Hindlimb muscle (tissue), 1 donor: ENCODE results near the gene HINT3. TPM values are rescaled to one million over a fixed set of nuclear protein-coding genes. Genes with fewer than 3 reads are reported as not detected.
"Not testable (repeated sequence)": the region's sequence is repeated elsewhere in the genome, so short reads cannot be mapped to it uniquely, and the experiment has no call there.

Source experiments
- DNase-seq: peaks from one replicate; pipeline ENCODE4 v3.0.0-alpha.2; 2013
- polyA plus RNA-seq: library from polyadenylated mRNA; unstranded; fragments of 120-200 nt; gene quantifications from one replicate; pipeline ENCODE4 v1.2.1, GENCODE V29; 2013; ENCODE audit not compliant: insufficient read length

Gene HINT3
- polyA plus RNA-seq: 28.3 TPM

DNA sequence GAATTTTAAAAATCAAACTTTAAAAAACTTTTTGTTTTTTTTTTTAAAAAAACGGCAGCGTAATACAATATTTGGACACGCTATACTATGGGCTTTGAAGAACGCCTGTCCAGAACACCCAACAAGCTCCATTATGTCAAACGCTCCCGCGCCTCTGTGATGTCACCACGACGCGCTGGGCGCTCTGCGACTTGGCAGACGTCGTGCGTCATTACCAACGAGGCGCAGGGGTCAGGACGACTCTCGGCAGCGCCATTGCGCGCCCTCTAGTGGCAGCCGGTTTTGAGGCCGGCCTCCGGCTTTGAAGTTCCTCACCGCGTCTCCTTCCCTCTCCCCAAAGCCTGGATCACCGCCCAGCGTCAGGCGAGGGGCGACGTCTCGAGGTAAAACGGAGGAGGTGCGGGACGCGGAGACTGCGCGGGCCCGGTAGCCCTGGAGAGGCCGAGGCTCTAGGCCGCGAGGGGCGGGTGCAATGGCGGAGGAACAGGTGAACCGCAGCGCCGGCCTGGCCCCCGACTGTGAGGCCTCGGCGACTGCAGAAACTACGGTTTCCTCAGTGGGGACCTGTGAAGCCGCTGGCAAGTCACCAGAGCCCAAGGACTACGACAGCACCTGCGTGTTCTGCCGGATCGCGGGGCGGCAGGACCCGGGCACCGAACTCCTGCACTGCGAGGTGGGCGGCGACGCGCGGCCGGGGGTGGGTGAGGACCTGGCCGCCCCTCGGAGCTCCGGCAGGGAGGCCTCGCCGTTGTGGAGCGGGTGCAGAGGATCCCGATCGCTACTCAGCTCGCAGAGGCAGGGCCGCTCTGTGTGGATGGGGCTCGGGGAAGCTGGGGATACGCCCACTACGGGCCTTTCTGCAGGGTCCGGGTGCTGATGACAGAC, at the start of gene HINT3:
Gene HINT3, plus strand, starts transcription at position 265 of the 885 bp plus-strand sequence. Its CDS starts 208 bp downstream, at position 473.
- DNase-seq: peak; percentile 99

DNA sequence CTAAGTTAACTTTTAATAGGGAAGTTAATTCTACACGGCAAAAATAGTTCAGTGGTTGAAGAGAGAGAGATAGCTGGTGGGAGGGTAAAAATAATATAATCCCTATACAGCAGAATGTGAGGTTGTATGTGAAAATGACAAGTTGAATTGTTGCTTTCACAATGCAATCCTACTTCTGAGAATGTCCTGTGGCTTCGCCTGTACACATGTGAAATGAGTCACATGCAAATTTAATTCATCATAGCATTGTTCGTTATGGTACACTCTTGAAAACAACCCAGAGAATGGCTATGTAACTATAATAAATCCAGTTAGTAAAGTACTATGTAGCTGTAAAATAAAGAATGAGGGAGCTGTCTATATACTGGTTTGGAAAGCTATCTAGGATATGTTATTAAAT, 46.0 kb upstream of the HINT3 start:
- no peak for DNase-seq

DNA sequence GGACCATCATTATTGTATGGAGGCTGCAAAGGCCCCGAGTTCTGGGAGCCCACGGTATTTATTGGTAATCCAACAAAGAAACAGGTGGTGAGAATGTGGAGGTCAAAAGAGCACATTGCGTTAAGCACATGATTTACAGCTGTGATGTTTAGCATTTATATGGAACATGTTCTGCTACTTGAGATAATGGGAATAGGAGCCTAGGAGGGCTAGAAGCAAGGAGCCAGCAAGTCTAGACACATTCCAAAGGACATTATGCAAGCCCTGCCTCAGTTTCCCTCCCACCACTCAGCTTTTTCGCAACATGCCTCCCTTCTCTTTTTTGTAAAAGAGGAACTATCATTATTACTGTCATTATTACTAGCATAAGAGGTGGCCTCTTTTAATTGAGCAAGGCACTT, 45.5 kb upstream of the HINT3 start:
- DNase-seq: not testable (repeated sequence)

DNA sequence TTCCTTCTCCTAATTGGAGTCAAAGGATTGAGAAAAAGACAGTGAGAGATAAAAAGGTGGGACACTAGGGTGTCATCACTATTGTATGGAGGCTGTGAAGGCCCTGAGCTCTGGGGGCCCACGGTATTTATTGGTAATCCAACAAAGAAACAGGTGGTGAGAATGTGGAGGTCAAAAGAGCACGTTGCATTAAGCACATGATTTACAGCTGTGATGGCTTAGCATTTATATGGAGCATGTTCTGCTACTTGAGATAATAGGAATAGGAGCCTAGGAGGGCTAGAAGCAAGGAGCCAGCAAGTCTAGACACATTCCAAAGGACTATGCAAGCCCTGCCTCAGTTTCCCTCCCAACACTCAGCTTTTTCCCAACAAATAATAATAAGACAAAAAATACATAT, 44.1 kb upstream of the HINT3 start:
- not testable (repeated sequence) for DNase-seq

DNA sequence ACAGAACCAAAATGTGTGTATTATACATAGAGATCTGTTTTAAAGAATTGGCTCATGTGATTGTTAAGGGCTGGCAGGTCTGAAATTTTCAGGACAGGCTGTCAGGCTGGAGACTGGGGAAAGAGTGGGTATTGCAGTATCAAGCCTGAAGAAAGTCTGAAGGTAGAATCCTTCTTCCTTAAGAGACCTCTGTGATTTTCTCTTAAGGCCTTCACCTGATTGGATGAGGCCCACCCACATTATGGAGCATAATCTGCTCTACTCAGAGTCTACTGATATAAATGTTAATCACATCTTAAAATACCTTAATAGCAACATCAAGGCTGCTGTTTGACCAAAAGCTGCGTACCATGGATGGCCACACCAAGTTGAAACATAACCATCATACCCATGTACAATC, 43.4 kb upstream of the HINT3 start:
- no peak for DNase-seq

DNA sequence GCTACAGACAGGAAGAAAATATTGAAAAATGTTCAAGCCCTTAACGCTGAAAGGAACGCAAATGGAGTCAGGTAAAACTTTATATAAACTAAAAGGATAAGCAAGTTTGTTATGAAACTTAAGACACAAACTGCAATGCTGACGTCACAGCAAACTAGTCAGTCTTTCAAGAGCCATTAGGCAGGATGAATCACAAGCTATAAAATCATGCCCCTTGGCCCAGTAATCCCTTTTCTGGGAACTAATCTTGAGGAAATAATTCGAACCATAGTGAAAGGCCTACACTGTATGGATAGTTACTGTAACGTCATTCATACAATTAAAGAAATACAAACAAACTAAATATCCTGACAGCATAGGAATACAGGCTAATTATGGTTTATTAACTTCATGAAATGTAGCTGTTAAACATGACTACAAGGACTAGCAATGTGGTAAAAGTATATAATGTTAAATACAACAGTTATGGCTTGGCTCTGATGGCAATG, 42.7 kb upstream of the HINT3 start:
- no peak for DNase-seq

DNA sequence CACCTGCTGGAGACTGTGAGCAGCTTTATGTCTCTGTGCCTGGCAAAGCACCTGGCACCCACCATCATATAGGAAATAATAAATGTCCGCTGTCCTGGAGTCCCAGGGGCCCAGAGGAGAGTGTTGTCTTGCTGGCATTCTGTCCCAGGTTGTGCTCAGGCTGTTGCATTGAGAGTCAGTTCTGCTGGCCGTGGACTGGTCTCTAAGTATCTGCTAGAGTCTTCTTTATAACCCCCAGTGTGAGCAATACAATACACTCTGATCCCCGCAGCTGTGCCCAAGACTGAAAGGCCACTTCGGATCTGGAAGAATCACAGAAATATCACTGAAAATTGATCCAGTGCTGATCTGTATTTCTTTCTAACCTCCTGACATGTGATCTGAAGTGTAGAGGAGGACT, 38.3 kb upstream of the HINT3 start:
- no peak for DNase-seq

DNA sequence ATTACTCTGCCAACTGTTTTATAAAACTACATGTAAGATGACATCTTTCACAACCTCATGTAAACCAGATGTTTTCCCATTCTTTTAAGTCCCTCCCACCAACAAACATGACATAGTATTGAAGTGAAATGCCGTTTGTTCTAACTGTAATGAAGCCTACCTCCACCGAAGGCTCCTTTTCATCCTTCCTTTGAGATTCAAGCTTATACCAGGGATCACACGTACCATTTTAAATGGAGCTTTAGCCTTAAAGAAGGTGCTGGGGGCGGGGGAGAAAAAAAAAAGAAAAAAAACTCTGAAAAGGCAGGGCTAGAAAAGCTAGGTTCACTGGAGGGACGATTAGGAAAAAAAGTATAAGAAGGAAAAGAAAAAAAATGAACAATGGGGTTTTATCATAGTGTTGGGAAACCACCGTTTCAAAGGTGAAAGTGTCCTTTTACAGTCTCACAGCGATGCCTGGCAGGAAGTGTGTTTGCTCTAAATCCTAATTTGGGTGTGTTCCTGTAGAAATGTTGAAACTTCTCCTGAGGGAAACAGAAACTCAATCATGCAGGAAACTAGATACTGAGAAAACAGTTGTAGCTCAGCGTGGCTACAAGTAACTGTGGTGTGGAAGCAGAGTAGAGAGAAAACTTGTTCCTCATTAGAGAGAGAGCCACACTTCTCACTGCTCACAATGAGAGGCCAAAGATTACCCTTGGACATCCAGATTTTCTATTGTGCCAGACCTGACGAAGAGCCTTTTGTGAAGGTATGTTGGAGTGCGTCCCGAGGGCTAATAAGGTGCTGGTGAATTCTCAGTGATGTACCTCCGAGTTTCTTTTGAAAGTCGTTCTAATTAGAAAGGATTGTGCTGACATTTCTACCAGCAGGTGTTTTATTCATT, 37.6 kb upstream of the HINT3 start:
- peak; percentile 62 for DNase-seq

DNA sequence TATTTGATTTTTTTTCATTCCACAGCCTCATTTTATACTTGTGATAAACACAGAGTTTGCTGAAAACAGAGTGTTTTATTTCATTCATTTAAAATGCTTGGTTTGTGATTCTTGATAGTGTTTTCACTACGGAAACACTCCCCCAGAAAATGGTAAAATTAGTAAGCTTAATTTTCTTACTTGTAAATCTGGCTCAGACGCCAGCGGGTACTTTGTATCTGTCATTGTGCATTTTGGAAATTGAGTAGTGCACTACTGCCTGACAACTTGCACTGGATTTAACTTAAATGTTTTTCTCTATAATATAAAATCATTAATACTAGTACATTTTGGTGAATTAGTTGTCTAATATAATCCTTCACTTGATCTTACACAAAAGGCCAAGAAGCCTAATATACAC, 37.0 kb upstream of the HINT3 start:
- no peak for DNase-seq

DNA sequence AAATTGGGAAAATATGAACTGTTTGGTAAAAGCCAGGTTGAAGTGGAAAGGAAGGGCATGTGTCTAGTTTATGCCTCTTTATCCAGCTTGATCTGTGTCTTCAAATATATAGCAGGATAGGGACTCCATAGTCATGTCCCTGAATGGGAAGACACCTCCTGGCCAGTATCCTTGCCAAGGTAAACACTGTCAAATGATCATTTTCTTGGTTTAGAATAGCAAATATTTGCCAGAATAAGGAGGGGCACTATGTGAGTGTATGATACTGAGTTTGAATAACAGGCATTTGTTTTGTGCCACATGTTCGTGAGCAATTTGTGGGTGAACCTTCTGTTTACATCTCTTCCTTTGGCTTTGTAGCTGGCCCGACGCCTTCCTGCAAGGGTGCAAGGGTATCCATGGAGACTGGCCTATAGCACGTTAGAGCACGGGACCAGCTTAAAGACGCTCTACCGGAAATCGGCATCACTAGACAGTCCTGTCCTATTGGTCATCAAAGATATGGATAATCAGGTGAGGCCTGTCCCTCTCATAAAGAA, 34.2 kb upstream of the HINT3 start:
- DNase-seq: no peak

DNA sequence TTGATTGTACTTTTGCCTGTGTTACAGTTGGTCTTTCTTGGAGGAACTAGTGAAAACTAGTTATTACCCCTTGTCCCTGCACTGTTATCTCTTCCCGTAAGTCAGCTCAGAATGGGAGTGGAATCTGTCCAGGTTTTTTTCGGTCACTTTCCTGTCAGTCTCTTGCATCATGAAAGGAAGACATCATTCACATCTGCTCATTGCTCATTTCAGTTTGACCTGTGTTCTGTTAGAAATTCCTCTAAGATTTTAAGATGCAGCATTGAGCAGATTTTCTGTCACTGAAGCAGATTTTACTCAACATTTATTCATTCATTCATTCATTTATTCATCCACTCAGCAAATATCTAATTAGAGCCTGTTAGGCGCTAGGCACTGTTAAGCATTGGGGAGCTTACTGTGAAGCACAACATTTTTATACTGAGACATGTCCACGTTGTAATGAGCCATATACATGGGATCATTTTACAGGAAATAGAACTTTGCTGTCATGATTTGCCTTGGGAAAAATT, 33.1 kb upstream of the HINT3 start:
- no peak for DNase-seq

DNA sequence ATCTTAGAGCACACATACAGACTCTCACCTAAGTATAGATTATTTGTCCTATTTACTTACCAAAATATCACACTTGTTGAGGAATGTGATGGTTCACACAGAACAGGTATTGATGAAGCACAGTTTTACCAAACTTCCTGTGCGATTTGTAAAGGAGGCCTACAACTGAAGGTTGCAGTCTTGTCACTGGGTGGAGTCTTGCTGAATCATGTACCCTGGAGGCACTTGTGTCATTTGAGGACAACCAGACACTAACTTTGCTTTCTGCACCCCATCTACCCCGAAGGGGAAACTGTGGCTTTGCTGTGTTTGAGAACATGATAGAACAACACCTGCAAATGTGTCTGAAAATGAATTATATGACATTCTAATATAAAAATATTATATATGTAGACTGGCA, 32.4 kb upstream of the HINT3 start:
- no peak for DNase-seq

DNA sequence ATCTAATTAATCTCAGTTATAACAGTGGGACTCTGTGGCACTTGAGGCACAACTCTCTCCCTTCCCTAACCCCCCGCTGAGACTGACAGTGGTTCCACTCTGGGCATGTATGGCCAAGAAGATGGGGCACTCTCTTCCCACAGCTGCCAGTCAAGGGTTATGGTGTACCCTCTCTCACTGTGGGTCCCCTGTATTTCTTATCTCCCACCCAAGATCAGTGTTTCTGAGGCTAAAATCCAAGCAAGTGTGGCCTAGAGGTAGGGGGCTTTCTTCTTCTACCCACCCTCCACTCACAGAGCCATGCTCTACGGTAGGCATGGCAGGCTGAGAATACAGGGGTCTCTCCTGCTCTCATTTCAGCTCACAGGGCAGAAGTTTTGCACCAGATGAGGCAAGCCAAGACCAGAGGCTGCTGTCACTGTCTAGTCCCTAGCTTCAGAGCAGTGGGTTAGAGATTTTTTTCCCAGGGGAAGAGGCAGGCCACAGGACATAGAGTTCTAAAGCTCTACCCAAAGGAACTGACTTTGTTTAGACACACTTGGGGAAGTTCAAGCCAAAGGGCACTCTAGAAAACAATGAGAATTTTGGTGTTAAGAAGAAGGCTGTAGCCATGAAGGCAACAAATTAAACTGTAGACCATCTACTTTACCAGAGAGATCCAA, 31.7 kb upstream of the HINT3 start:
- no peak for DNase-seq

DNA sequence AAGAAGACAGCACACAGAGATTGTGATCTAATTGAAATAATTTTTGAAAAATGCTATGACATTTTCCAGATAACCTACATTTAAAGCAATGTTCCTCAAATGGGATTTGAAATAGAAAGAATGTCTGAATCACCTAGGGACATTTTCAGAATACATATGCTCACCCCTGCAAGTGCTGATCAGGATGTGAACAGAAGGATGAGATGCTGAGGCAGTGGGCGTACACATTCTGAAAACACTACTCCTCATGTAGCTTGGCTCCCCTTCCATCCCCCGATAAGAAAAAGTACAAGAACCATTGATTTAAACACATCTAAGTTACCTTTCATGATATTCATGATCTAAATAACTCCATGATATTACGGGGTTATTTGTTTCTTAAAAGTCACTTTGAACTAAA, 29.9 kb upstream of the HINT3 start:
- DNase-seq: no peak

DNA sequence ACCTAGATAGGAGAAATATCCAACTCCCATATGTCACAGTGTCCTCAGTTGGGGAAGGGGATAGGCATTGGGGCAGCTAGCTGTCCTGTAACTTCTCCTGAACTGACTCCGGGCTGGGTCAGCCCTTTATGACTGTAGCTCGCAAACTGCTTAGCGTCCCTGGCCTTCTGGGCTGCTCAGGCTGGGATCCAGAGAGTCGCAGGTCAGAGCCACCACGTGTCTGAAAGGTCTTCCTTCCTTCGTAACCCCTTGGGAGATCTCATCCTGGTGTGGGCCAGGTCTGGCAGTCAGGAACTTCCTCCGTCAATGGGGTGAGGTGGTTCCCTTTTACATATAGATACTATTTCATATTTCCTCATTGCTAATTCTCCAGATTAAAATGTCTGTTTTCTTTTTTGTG, 28.8 kb upstream of the HINT3 start:
- no peak for DNase-seq

DNA sequence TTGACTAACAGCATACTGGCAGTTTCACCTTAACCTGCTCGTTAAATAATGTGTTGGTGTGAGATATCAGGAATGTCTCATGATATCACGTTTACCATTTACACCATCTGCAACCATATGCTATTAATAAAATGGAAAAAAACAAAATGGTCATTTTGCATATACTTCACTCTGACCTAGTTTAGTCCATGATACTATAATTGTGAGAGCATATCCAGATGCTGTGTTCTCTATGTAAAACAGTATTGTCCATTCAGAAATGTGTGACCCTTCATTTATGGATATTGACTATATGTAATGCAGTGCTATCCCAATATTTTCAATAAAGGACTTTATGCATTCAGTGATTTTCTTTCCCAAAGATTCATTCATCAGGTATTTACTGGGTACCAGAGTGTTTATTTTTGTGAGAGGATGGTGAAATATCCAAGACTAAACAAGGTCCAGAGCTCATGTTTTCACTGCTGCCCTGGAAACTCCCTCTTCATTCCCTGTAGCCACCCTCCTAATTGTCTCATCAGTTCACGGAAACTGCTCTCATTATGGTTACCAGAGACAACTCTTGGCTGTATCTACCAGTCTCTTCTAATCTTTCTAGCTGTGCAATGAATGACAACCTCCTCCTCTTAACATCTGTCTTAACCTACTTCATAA, 25.7 kb upstream of the HINT3 start:
- no peak for DNase-seq

DNA sequence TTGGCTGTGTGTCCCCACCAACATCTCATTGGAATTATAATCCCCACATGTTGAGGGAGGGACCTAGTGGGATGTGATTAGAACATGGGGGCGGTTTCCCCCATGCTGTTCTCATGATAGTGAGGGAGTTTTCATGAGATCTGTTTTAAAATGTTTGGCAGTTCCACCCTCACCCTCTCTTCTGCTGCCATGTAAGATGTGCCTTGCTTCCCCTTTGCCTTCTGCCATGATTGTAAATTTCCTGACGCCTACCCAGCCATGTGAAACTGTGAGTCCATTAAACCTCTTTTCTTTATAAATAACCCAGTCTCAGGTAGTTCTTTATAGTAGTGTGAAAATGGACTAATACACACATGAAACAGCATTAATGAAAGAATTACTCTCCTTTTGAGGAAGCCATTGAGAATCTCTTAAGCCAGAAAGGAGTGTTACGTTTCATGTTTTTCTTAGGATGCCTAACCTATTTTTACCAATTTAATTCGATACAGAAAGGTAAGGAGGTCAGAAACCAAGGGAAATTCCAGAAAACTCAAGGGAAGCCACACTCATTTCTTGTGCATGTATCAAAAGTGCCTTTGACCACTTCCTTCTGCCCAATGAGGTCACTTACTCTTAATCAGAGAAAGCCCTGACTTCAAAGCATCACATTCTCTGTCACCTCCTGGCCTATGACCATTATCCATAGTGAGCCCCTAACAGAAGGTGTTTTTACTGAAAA, 24.7 kb upstream of the HINT3 start:
- DNase-seq: no peak

DNA sequence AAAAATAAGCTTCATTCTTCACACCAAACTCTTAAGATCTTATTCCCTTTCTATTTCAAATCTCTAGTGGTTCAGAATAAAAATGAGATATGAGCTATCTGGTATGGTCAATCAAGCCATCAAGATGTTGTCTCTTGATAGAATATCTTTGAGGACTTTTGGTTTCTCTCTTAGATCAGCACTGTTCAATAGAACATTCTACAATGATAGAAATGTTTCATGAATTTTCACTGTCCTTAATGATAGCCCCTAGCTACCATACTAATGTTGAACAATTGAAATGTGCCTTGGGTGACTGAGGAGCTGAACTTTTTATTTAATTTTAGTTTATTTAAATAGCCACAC, 24.1 kb upstream of the HINT3 start:
- DNase-seq: no peak

DNA sequence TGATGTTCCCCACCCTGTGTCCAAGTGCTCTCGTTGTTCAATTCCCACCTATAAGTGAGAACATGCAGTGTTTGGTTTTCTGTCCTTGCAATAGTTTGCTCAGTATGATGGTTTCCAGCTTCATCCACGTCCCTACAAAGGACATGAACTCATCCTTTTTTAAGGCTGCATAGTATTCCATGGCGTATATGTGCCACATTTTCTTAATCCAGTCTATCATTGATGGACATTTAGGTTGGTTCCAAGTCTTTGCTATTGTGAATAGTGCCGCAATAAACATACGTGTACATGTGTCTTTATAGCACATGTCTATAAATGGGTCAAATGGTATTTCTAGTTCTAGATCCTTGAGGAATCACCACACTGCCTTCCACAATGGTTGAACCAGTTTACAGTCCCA, 21.1 kb upstream of the HINT3 start:
- not testable (repeated sequence) for DNase-seq

DNA sequence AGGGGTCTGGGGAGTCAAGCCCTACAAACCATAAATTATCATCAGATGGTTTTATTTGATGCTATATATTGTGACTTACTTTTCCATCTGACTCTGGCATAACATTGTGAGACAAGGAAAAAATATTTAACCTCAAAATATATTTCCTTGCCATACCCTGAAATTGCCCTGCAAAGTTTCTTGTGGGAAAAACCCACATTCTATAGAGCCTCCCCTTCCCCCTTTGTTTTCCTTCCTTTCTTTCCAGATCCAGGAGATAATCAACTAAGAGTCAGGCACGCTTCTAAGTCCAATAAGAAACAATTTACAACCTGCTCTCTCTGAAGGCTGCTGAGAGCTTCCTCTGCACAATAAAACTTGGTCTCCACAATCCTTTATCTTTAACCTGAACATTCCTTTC, 17.5 kb upstream of the HINT3 start:
- DNase-seq: no peak

DNA sequence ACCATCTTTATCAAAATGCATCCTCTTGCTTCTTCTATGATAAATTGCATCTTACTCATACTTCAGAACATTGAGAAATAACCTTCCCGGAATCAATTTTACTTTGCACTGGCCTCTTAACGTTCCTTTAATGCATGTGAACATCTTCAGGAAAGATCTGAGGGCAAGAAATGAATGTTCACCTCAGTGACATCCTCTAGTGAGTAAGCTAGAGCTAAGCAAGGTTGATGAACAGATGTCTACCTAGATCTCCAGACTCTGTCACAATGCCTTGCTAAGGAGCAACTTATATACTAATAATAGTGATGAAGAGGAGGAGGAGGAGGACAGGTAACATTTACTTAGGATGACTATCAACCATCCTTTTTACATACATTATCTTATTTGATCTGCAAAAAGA, 16.8 kb upstream of the HINT3 start:
- no peak for DNase-seq
